Body of pancreas (tissue), 4 donors: Measurements from ENCODE around the gene DHRS11.

Experiments
- POLR2A ChIP-seq, 3 donors: fragments of 450-650 bp; IDR thresholded peaks; one replicate each; pipeline ENCODE4 v1.6.1; 2016; ENCODE audit warnings: antibody characterized with exemption in 3 of 3, mild to moderate bottlenecking in 2 of 3
- TF ChIP-seq, protein P1 (sequence below), 7 experiments: fragments of 450-650 bp in 4 of 7; fragments of 200-600 bp in 3 of 7; sonication (generic) in 3 of 7; IDR thresholded peaks; one replicate each; pipeline ENCODE4 v1.5.1; 2016 to 2019; ENCODE audit warnings: antibody characterized with exemption in 7 of 7

- TF ChIP-seq, protein P1, sequence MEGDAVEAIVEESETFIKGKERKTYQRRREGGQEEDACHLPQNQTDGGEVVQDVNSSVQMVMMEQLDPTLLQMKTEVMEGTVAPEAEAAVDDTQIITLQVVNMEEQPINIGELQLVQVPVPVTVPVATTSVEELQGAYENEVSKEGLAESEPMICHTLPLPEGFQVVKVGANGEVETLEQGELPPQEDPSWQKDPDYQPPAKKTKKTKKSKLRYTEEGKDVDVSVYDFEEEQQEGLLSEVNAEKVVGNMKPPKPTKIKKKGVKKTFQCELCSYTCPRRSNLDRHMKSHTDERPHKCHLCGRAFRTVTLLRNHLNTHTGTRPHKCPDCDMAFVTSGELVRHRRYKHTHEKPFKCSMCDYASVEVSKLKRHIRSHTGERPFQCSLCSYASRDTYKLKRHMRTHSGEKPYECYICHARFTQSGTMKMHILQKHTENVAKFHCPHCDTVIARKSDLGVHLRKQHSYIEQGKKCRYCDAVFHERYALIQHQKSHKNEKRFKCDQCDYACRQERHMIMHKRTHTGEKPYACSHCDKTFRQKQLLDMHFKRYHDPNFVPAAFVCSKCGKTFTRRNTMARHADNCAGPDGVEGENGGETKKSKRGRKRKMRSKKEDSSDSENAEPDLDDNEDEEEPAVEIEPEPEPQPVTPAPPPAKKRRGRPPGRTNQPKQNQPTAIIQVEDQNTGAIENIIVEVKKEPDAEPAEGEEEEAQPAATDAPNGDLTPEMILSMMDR (IDR thresholded peaks at IDR 0.05) = peak in 1 of 7 experiments; percentile 4
- peak; percentile 25 to 35 (median 34) for TF ChIP-seq POLR2A (IDR thresholded peaks at IDR 0.05)
Measured at GRCh38 chr17:36591434-36592315, at the start of gene DHRS11.
